A549 (cell line): Measurements from ENCODE around the gene SYNPR.

Experiments
- CTCF ChIP-seq: fragments of >200 bp; sonication (Bioruptor Twin); formaldehyde crosslinking; IDR thresholded peaks from 3 replicates; pipeline ENCODE4 v1.5.1; 2016
- EP300 ChIP-seq, 2 experiments: fragments of >200 bp; sonication (Bioruptor Twin); formaldehyde crosslinking; IDR thresholded peaks; 2 replicates in 1 of 2; 3 replicates in 1 of 2; pipeline ENCODE4 v1.6.1; 2016 to 2017
- HDAC2 ChIP-seq: fragments of 200-600 bp; sonication (generic); IDR thresholded peaks from 2 replicates; pipeline ENCODE4 v1.6.1; 2016
- MAFK ChIP-seq: fragments of 450-650 bp; IDR thresholded peaks from 2 replicates; pipeline ENCODE4 v1.6.1; 2014; ENCODE audit not compliant: partially characterized antibody
- POLR2A ChIP-seq: IDR thresholded peaks from 2 replicates; pipeline ENCODE4 v1.6.1; 2012; ENCODE audit warnings: mild to moderate bottlenecking, low read length
- POLR2AphosphoS2 ChIP-seq: conservative IDR thresholded peaks from 2 replicates; pipeline ENCODE4 v1.6.1; 2012; ENCODE audit warnings: low read length, improper control_type of control experiment, inconsistent platforms
- REST ChIP-seq: fragments of 200-600 bp; sonication (generic); IDR thresholded peaks from 2 replicates; pipeline ENCODE4 v1.6.1; 2016; ENCODE audit warnings: antibody characterized with exemption, mild to moderate bottlenecking, moderate library complexity
- ZNF302 ChIP-seq: fragments of 250-450 bp; sonication (Bioruptor Pico); IDR thresholded peaks from 2 replicates; pipeline ENCODE4 v1.9.0; 2021; ENCODE audit warnings: inconsistent platforms, mild to moderate bottlenecking, moderate library complexity

GRCh38 chr3:63245726-63246241 is 32.3 kb upstream of the SYNPR start:
- TF ChIP-seq POLR2A (no peak), CTCF (no peak), ZNF302 (no peak), MAFK (no peak), POLR2AphosphoS2 (no peak), REST (no peak), HDAC2 (no peak), EP300 (IDR thresholded peaks at IDR 0.05) (no peak)
